ENCODE data around the gene UBE2D3. TPM values are rescaled to one million over a fixed set of nuclear protein-coding genes. Genes with fewer than 3 reads are reported as not detected.

The UBE2D3 gene
- total and polyA plus RNA-seq, 2 donors (not counting 1 experiment from before 2014, with no cell fraction given): 403 to 427 TPM

DNA sequence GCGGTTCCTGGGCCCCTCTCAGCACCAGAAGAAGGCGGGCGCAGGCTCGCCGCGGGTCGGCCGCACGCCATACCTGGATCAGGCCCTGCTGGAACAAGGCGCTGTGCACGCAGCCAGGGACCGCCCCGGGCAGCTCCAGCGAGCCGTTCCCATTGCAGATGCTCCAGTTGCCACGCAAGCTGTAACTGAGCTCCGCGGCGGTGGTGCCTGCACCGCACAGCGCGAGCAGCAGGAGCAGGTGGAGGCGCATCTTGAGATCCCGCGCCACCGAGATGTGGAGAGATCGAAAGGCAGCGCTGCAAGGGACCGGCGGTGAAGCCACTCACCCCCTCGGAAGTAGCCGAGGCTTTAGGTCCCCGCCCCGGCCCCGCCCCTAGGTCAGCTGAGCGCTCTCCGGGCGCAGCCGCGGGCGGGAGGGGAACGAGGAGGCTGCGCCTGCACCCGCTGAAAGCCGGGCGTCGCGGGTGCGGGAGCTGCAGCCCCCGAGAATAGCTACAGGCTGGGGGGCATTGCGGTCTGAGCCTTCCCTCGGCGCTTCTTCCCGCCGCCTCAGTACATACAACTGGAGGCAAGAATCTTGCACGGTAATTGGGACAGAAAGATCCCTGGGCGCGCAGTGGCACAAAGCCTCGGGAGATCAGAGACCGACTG is 66.6 kb downstream of the UBE2D3 start, which contains the start of gene MANBA:
TSS of gene MANBA (minus strand) at position 324 of the 651 bp plus-strand sequence. CDS start at position 250, 74 bp downstream.
- no peaks in the 10 kb centered on the region for H4K20me1 ChIP-seq (ENCODE audit: control insufficient read depth, extremely low read depth, insufficient read depth, low read length)
- H3K27ac ChIP-seq (ENCODE audit: insufficient read depth, low read length): peak within 1 kb of the TSS; percentile 72
- H3K4me2 ChIP-seq (ENCODE audit: extremely low read depth, insufficient read depth, low read length): peak within 1 kb of the TSS; percentile 92
- H3K4me1 ChIP-seq (ENCODE audit: control insufficient read depth, extremely low read depth, insufficient read depth, low read length): no peaks in the 10 kb centered on the region
- peaks cover 13% of the 10 kb centered on the region for H3K79me2 ChIP-seq (ENCODE audit: control insufficient read depth, insufficient read depth, low read length)
- peak within 1 kb of the TSS; percentile 64 for H3K9ac ChIP-seq (ENCODE audit: insufficient read depth, low read length)
- no peaks in the 10 kb centered on the region for H3K36me3 ChIP-seq (ENCODE audit: control insufficient read depth, insufficient read depth, low read length)
- no peaks in the 10 kb centered on the region for H3K9me3 ChIP-seq (ENCODE audit: control insufficient read depth, insufficient read depth, low read depth, low read length)
- peak within 1 kb of the TSS; percentile 63 to 93 (median 83) for H3K4me3 ChIP-seq (replicated peaks in 1 of 4; ENCODE audit: control extremely low read depth in 1 of 4, insufficient read depth in 1 of 4, low read depth in 3 of 4, low read length in 4 of 4)
- peak within 1 kb of the TSS; percentile 98 for H2AFZ ChIP-seq (ENCODE audit: low read length)
- peak; percentile 70 to 78 for DNase-seq (ENCODE audit: low read depth in 2 of 2)
- TF ChIP-seq, protein P1, sequence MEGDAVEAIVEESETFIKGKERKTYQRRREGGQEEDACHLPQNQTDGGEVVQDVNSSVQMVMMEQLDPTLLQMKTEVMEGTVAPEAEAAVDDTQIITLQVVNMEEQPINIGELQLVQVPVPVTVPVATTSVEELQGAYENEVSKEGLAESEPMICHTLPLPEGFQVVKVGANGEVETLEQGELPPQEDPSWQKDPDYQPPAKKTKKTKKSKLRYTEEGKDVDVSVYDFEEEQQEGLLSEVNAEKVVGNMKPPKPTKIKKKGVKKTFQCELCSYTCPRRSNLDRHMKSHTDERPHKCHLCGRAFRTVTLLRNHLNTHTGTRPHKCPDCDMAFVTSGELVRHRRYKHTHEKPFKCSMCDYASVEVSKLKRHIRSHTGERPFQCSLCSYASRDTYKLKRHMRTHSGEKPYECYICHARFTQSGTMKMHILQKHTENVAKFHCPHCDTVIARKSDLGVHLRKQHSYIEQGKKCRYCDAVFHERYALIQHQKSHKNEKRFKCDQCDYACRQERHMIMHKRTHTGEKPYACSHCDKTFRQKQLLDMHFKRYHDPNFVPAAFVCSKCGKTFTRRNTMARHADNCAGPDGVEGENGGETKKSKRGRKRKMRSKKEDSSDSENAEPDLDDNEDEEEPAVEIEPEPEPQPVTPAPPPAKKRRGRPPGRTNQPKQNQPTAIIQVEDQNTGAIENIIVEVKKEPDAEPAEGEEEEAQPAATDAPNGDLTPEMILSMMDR (conservative IDR thresholded peaks at IDR 0.05 in 1 of 2, IDR thresholded peaks at IDR 0.05 in 1 of 2; ENCODE audit: low read depth in 1 of 2, low read length in 2 of 2): no peak
- TF ChIP-seq EZH2 (IDR thresholded peaks at IDR 0.05; ENCODE audit: low read length, missing control alignments): no peak
- H3K27me3 ChIP-seq (ENCODE audit: control insufficient read depth, insufficient read depth, low read length): no peaks in the 10 kb centered on the region

DNA sequence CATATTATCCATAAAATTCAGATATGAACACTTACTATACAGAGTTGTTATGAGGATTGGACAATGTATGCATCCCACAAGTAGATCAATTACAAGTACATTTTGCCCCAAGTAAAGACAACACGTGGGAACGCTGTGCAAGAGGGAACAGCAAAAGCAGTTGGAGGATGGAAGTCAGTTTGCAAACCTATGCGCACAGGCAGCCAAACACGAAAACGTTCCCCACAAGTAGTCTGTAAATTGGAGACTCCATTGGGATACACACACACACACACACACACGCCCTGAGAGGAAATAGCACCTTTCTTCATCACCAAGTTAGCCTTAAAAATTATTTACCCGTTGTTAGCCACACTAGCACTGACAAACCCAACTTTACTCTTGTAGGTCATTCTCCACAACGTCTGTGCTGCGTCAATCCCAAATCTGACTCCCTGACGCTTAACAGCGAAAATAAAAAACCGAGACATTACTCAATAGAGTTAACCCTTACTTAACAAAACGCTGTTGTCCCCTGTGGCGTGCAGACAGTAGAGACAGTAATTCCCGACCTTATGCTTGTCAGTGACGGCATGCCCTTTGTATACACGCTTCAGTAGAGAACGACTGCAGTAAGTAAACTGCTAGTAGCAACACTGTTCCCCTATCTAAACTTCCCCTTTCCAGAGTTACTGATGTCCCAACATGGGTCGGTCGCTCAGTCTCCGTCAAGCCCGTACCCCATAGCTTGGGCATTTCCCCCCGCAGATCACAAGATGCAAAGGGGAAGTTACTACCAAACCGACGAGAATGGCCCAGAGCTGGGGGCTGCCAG is 67.3 kb downstream of the UBE2D3 start:
- peak; percentile 59 to 62 for DNase-seq (ENCODE audit: low read depth in 2 of 2)
- no peaks in the 10 kb centered on the region for H3K36me3 ChIP-seq (ENCODE audit: control insufficient read depth, insufficient read depth, low read length)
- H3K27ac ChIP-seq (ENCODE audit: insufficient read depth, low read length): peak overlapping the region; percentile 72
- no peaks in the 10 kb centered on the region for H3K9me3 ChIP-seq (ENCODE audit: control insufficient read depth, insufficient read depth, low read depth, low read length)
- TF ChIP-seq, protein P1 (conservative IDR thresholded peaks at IDR 0.05 in 1 of 2, IDR thresholded peaks at IDR 0.05 in 1 of 2; ENCODE audit: low read depth in 1 of 2, low read length in 2 of 2): no peak
- no peak for TF ChIP-seq EZH2 (IDR thresholded peaks at IDR 0.05; ENCODE audit: low read length, missing control alignments)
- peak overlapping the region; percentile 63 to 93 (median 83) for H3K4me3 ChIP-seq (replicated peaks in 1 of 4; ENCODE audit: control extremely low read depth in 1 of 4, insufficient read depth in 1 of 4, low read depth in 3 of 4, low read length in 4 of 4)
- no peaks in the 10 kb centered on the region for H3K4me1 ChIP-seq (ENCODE audit: control insufficient read depth, extremely low read depth, insufficient read depth, low read length)
- H3K4me2 ChIP-seq (ENCODE audit: extremely low read depth, insufficient read depth, low read length): peak overlapping the region; percentile 77
- H3K9ac ChIP-seq (ENCODE audit: insufficient read depth, low read length): peak overlapping the region; percentile 64
- peaks cover 13% of the 10 kb centered on the region for H3K79me2 ChIP-seq (ENCODE audit: control insufficient read depth, insufficient read depth, low read length)
- H4K20me1 ChIP-seq (ENCODE audit: control insufficient read depth, extremely low read depth, insufficient read depth, low read length): no peaks in the 10 kb centered on the region
- peak overlapping the region; percentile 85 for H2AFZ ChIP-seq (ENCODE audit: low read length)
- no peaks in the 10 kb centered on the region for H3K27me3 ChIP-seq (ENCODE audit: control insufficient read depth, insufficient read depth, low read length)
